Measurements from ENCODE around the gene CFAP221.

The CFAP221 gene

GRCh38 chr2:119536707-119537106 is 7.5 kb upstream of the CFAP221 start:
- DNase-seq (ENCODE audit: low read depth), result no peak

GRCh38 chr2:119537792-119538191 is 6.5 kb upstream of the CFAP221 start:
- DNase-seq (ENCODE audit: low read depth), result no peak

- DNase-seq (ENCODE audit: low read depth), result no peak
These were observed 2.8 kb upstream of the CFAP221 start for GRCh38 chr2:119541476-119541875.

- DNase-seq (ENCODE audit: low read depth), result no peak
These were observed 758 bp downstream of the CFAP221 start for GRCh38 chr2:119544939-119545475.

- DNase-seq (ENCODE audit: low read depth), result no peak
These were observed 1.7 kb downstream of the CFAP221 start for GRCh38 chr2:119545754-119546446.

GRCh38 chr2:119546447-119546767 is 2.2 kb downstream of the CFAP221 start:
- DNase-seq (ENCODE audit: low read depth), result no peak

GRCh38 chr2:119548516-119549120 is 4.4 kb downstream of the CFAP221 start:
- no peak for DNase-seq (ENCODE audit: low read depth)

- peak; percentile 7 for DNase-seq (ENCODE audit: low read depth)
These were observed 5.0 kb downstream of the CFAP221 start for GRCh38 chr2:119549241-119549640.

- DNase-seq (ENCODE audit: low read depth), result no peak
These were observed 6.1 kb downstream of the CFAP221 start for GRCh38 chr2:119550346-119550745.

- no peak for DNase-seq (ENCODE audit: low read depth)
These were observed 6.6 kb downstream of the CFAP221 start for GRCh38 chr2:119550856-119551255.

GRCh38 chr2:119552902-119553301 is 8.7 kb downstream of the CFAP221 start:
- DNase-seq (ENCODE audit: low read depth), result no peak

GRCh38 chr2:119553687-119554344 is 9.6 kb downstream of the CFAP221 start:
- no peak for DNase-seq (ENCODE audit: low read depth)

- DNase-seq (ENCODE audit: low read depth), result no peak
These were observed 21.2 kb downstream of the CFAP221 start for GRCh38 chr2:119565481-119565880.

- no peak for DNase-seq (ENCODE audit: low read depth)
These were observed 23.0 kb downstream of the CFAP221 start for GRCh38 chr2:119567292-119567691.

GRCh38 chr2:119574108-119574815 is 30.0 kb downstream of the CFAP221 start:
- DNase-seq (ENCODE audit: low read depth), result no peak

GRCh38 chr2:119574864-119575263 is 30.6 kb downstream of the CFAP221 start:
- DNase-seq (ENCODE audit: low read depth), result no peak

- no peak for DNase-seq (ENCODE audit: low read depth)
These were observed 31.2 kb downstream of the CFAP221 start for GRCh38 chr2:119575439-119575838.

- DNase-seq (ENCODE audit: low read depth), result no peak
These were observed 35.4 kb downstream of the CFAP221 start for GRCh38 chr2:119579424-119580295.

GRCh38 chr2:119580550-119581072 is 36.4 kb downstream of the CFAP221 start:
- DNase-seq (ENCODE audit: low read depth), result no peak

- no peak for DNase-seq (ENCODE audit: low read depth)
These were observed 39.0 kb downstream of the CFAP221 start for GRCh38 chr2:119583291-119583690.

GRCh38 chr2:119584469-119584868 is 40.2 kb downstream of the CFAP221 start:
- no peak for DNase-seq (ENCODE audit: low read depth)
